ENCODE data around the gene SYNPO.

GRCh38 chr5:150655221-150655620 lies 14.8 kb downstream of the SYNPO start:
- TF ChIP-seq FOXA1 (IDR thresholded peaks at IDR 0.05) (no peak), FOXM1 (IDR thresholded peaks at IDR 0.05; ENCODE audit: borderline replicate concordance) (no peak), NFRKB (IDR thresholded peaks at IDR 0.05) (no peak), ELF4 (IDR thresholded peaks at IDR 0.05) (no peak), SP1 (IDR thresholded peaks at IDR 0.05) (no peak), SUZ12 (IDR thresholded peaks at IDR 0.05) (no peak), BHLHE40 (IDR thresholded peaks at IDR 0.05; ENCODE audit: borderline replicate concordance) (no peak), TARDBP (IDR thresholded peaks at IDR 0.05) (no peak), CTBP1 (IDR thresholded peaks at IDR 0.05; ENCODE audit: borderline replicate concordance) (no peak)
